ENCODE measurements around the gene GBA2.
A peak's percentile ranks its signal among the peaks of the same experiment; 100 is the strongest.

Gene GBA2

GRCh38 chr9:35790385-35791296 is 41.6 kb upstream of the GBA2 start:
- no peak overlapping the region for H3K4me3 ChIP-seq (replicated peaks; ENCODE audit: insufficient read depth, low read length)
- H3K27ac ChIP-seq (replicated peaks): no peak overlapping the region
- H3K27me3 ChIP-seq (ENCODE audit: insufficient read depth, poor library complexity, severe bottlenecking): no peaks in the 10 kb centered on the region
- TF ChIP-seq CTCF (IDR thresholded peaks at IDR 0.05; ENCODE audit: insufficient read depth, low read length) (peak; percentile 89), POLR2AphosphoS5 (IDR thresholded peaks at IDR 0.05; ENCODE audit: low read depth) (no peak), REST (IDR thresholded peaks at IDR 0.05; ENCODE audit: insufficient replicate concordance, low read depth) (no peak), SPI1 (IDR thresholded peaks at IDR 0.05; ENCODE audit: borderline replicate concordance, low read depth) (no peak)
- DNase-seq (ENCODE audit: low read depth in 1 of 2, low spot score in 1 of 2): peak; percentile 43 to 63

GRCh38 chr9:35790025-35790384 is 41.0 kb upstream of the GBA2 start:
- H3K4me3 ChIP-seq (replicated peaks; ENCODE audit: insufficient read depth, low read length): no peak overlapping the region
- no peaks in the 10 kb centered on the region for H3K27me3 ChIP-seq (ENCODE audit: insufficient read depth, poor library complexity, severe bottlenecking)
- H3K27ac ChIP-seq (replicated peaks): no peak overlapping the region
- TF ChIP-seq CTCF (IDR thresholded peaks at IDR 0.05; ENCODE audit: insufficient read depth, low read length) (no peak), POLR2AphosphoS5 (IDR thresholded peaks at IDR 0.05; ENCODE audit: low read depth) (no peak), REST (IDR thresholded peaks at IDR 0.05; ENCODE audit: insufficient replicate concordance, low read depth) (no peak), GABPA (IDR thresholded peaks at IDR 0.05; ENCODE audit: low read depth) (no peak), SPI1 (IDR thresholded peaks at IDR 0.05; ENCODE audit: borderline replicate concordance, low read depth) (no peak)
- no peak for DNase-seq (ENCODE audit: low read depth in 1 of 2, low spot score in 1 of 2)

- TF ChIP-seq REST (IDR thresholded peaks at IDR 0.05; ENCODE audit: insufficient replicate concordance, low read depth): no peak
- no peak for TF ChIP-seq CTCF (IDR thresholded peaks at IDR 0.05; ENCODE audit: insufficient read depth, low read length)
- no peak for TF ChIP-seq SPI1 (IDR thresholded peaks at IDR 0.05; ENCODE audit: borderline replicate concordance, low read depth)
- no peak for TF ChIP-seq POLR2AphosphoS5 (IDR thresholded peaks at IDR 0.05; ENCODE audit: low read depth)
- TF ChIP-seq GABPA (IDR thresholded peaks at IDR 0.05; ENCODE audit: low read depth): no peak
- Histone ChIP-seq H3K27ac (replicated peaks) (no peak overlapping the region), H3K4me3 (replicated peaks; ENCODE audit: insufficient read depth, low read length) (no peak overlapping the region), H3K27me3 (ENCODE audit: insufficient read depth, poor library complexity, severe bottlenecking) (no peaks in the 10 kb centered on the region)
- DNase-seq (ENCODE audit: low read depth in 1 of 2, low spot score in 1 of 2): no peak
These were observed 40.5 kb upstream of the GBA2 start for GRCh38 chr9:35789541-35789940.
